GM21515 (cell line): ENCODE results near the gene CNTNAP2.

Source experiments
- ATAC-seq: cut with Tn5 transposase; IDR thresholded peaks from one replicate; pipeline ENCODE4 v1.9.1; 2021; ENCODE audit not compliant: unreplicated experiment

The CNTNAP2 gene

GRCh38 chr7:146285418-146285817 lies 168.8 kb downstream of the CNTNAP2 start:
- no peak for ATAC-seq

- ATAC-seq: no peak
Observed at GRCh38 chr7:146290746-146291145, 174.1 kb downstream of the CNTNAP2 start.

GRCh38 chr7:146291900-146292299 lies 175.3 kb downstream of the CNTNAP2 start:
- ATAC-seq: no peak

- ATAC-seq: no peak
Observed at GRCh38 chr7:146296028-146296427, 179.4 kb downstream of the CNTNAP2 start.

GRCh38 chr7:146314962-146315361 lies 198.4 kb downstream of the CNTNAP2 start:
- no peak for ATAC-seq

GRCh38 chr7:146319629-146320028 lies 203.0 kb downstream of the CNTNAP2 start:
- no peak for ATAC-seq

- ATAC-seq: no peak
Observed at GRCh38 chr7:146321301-146321700, 204.7 kb downstream of the CNTNAP2 start.

- ATAC-seq: no peak
Observed at GRCh38 chr7:146331369-146331768, 214.8 kb downstream of the CNTNAP2 start.

GRCh38 chr7:146345251-146345650 lies 228.7 kb downstream of the CNTNAP2 start:
- no peak for ATAC-seq

- ATAC-seq: no peak
Observed at GRCh38 chr7:146346096-146346495, 229.5 kb downstream of the CNTNAP2 start.

GRCh38 chr7:146355216-146355615 lies 238.6 kb downstream of the CNTNAP2 start:
- no peak for ATAC-seq

- no peak for ATAC-seq
Observed at GRCh38 chr7:146359176-146359575, 242.6 kb downstream of the CNTNAP2 start.

GRCh38 chr7:146366938-146367337 lies 250.3 kb downstream of the CNTNAP2 start:
- no peak for ATAC-seq

- no peak for ATAC-seq
Observed at GRCh38 chr7:146370171-146370570, 253.6 kb downstream of the CNTNAP2 start.

GRCh38 chr7:146375170-146375569 lies 258.6 kb downstream of the CNTNAP2 start:
- no peak for ATAC-seq

- no peak for ATAC-seq
Observed at GRCh38 chr7:146378196-146378595, 261.6 kb downstream of the CNTNAP2 start.

- no peak for ATAC-seq
Observed at GRCh38 chr7:146387140-146387539, 270.5 kb downstream of the CNTNAP2 start.

GRCh38 chr7:146388928-146389327 lies 272.3 kb downstream of the CNTNAP2 start:
- no peak for ATAC-seq

GRCh38 chr7:146393346-146393745 lies 276.7 kb downstream of the CNTNAP2 start:
- ATAC-seq: no peak

GRCh38 chr7:146397141-146397540 lies 280.5 kb downstream of the CNTNAP2 start:
- no peak for ATAC-seq

- ATAC-seq: no peak
Observed at GRCh38 chr7:146401939-146402338, 285.3 kb downstream of the CNTNAP2 start.

GRCh38 chr7:146405737-146406136 lies 289.1 kb downstream of the CNTNAP2 start:
- no peak for ATAC-seq

GRCh38 chr7:146411975-146412374 lies 295.4 kb downstream of the CNTNAP2 start:
- ATAC-seq: no peak

- ATAC-seq: no peak
Observed at GRCh38 chr7:146412781-146413180, 296.2 kb downstream of the CNTNAP2 start.
